H9 (cell line): ENCODE results near the gene DNER. TPM values are rescaled to one million over a fixed set of nuclear protein-coding genes. Genes with fewer than 3 reads are reported as not detected.

Source experiments
- DNase-seq: peaks from one replicate; pipeline ENCODE4 v3.0.0-alpha.2; 2017
- H2AFZ ChIP-seq: one replicate; pipeline ENCODE4 v1.6.1; 2013; ENCODE audit warnings: mild to moderate bottlenecking, low read length, control low read depth, moderate library complexity
- H2AK5ac ChIP-seq: 2 replicates; pipeline ENCODE4 v1.6.1; 2013; ENCODE audit warnings: low read length, control low read depth, mixed read lengths; ENCODE audit not compliant: insufficient read length
- H2BK120ac ChIP-seq: one replicate; pipeline ENCODE4 v1.6.1; 2013; ENCODE audit warnings: low read depth, mild to moderate bottlenecking, low read length, control low read depth, inconsistent platforms; ENCODE audit not compliant: poor library complexity, severe bottlenecking
- H2BK12ac ChIP-seq: 2 replicates; pipeline ENCODE4 v1.6.1; 2013; ENCODE audit warnings: low read length, control low read depth, mixed read lengths, low read depth; ENCODE audit not compliant: insufficient read length
- H2BK15ac ChIP-seq: 2 replicates; pipeline ENCODE4 v1.6.1; 2013; ENCODE audit warnings: low read depth, low read length, control low read depth
- H2BK20ac ChIP-seq: one replicate; pipeline ENCODE4 v1.6.1; 2013; ENCODE audit warnings: low read depth, mild to moderate bottlenecking, low read length, control low read depth, inconsistent platforms; ENCODE audit not compliant: poor library complexity, severe bottlenecking
- H2BK5ac ChIP-seq: 2 replicates; pipeline ENCODE4 v1.6.1; 2013; ENCODE audit warnings: low read length, control low read depth, mixed read lengths; ENCODE audit not compliant: insufficient read length
- H3K14ac ChIP-seq: 2 replicates; pipeline ENCODE4 v1.6.1; 2013; ENCODE audit warnings: low read length, control low read depth; ENCODE audit not compliant: insufficient read depth
- H3K18ac ChIP-seq: 2 replicates; pipeline ENCODE4 v1.6.1; 2013; ENCODE audit warnings: low read depth, mild to moderate bottlenecking, mixed read lengths, low read length, control low read depth; ENCODE audit not compliant: insufficient read length
- H3K23ac ChIP-seq: 2 replicates; pipeline ENCODE4 v1.6.1; 2013; ENCODE audit warnings: low read length, control low read depth, mixed read lengths, low read depth; ENCODE audit not compliant: insufficient read length
- H3K23me2 ChIP-seq: 2 replicates; pipeline ENCODE4 v1.6.1; 2013; ENCODE audit warnings: low read depth, mild to moderate bottlenecking, mixed read lengths, low read length, control low read depth; ENCODE audit not compliant: insufficient read length, poor library complexity, severe bottlenecking
- H3K27ac ChIP-seq: 2 replicates; pipeline ENCODE4 v1.5.1; 2013; ENCODE audit warnings: low read length, control low read depth, mixed read lengths, low read depth; ENCODE audit not compliant: insufficient read length
- H3K27me3 ChIP-seq: 2 replicates; pipeline ENCODE4 v1.6.1; 2013; ENCODE audit warnings: low read length, control low read depth, inconsistent platforms; ENCODE audit not compliant: insufficient read depth
- H3K4ac ChIP-seq: 2 replicates; pipeline ENCODE4 v1.6.1; 2013; ENCODE audit warnings: low read depth, mild to moderate bottlenecking, control low read depth, inconsistent platforms, low read length, moderate library complexity
- H3K4me1 ChIP-seq: 2 replicates; pipeline ENCODE4 v1.6.1; 2013; ENCODE audit warnings: low read length, control low read depth, inconsistent platforms; ENCODE audit not compliant: insufficient read depth
- H3K4me2 ChIP-seq: 2 replicates; pipeline ENCODE4 v1.6.1; 2013; ENCODE audit warnings: low read length, control low read depth, mixed read lengths; ENCODE audit not compliant: insufficient read length, insufficient read depth
- H3K56ac ChIP-seq: 2 replicates; pipeline ENCODE4 v1.6.1; 2013; ENCODE audit warnings: low read depth, mild to moderate bottlenecking, mixed read lengths, low read length, control low read depth; ENCODE audit not compliant: insufficient read length
- H3K79me1 ChIP-seq: 2 replicates; pipeline ENCODE4 v1.6.1; 2013; ENCODE audit warnings: low read depth, mild to moderate bottlenecking, moderate library complexity, low read length, control low read depth, inconsistent platforms; ENCODE audit not compliant: insufficient read depth, poor library complexity, severe bottlenecking
- H3K79me2 ChIP-seq: 2 replicates; pipeline ENCODE4 v1.6.1; 2013; ENCODE audit warnings: low read length, control low read depth, inconsistent platforms; ENCODE audit not compliant: insufficient read depth
- H3K9ac ChIP-seq: 2 replicates; pipeline ENCODE4 v1.6.1; 2013; ENCODE audit warnings: low read length, control low read depth, mixed read lengths; ENCODE audit not compliant: insufficient read length; ENCODE audit errors: extremely low read depth
- H3K9me3 ChIP-seq: one replicate; pipeline ENCODE4 v1.6.1; 2013; ENCODE audit warnings: low read depth, low read length, inconsistent platforms; ENCODE audit not compliant: control insufficient read depth
- H3T11ph ChIP-seq: one replicate; pipeline ENCODE4 v1.6.1; 2013; ENCODE audit warnings: mild to moderate bottlenecking, low read length, control low read depth, inconsistent platforms
- H4K20me1 ChIP-seq: one replicate; pipeline ENCODE4 v1.6.1; 2013; ENCODE audit not compliant: control insufficient read depth, insufficient read length, insufficient read depth
- H4K5ac ChIP-seq: 2 replicates; pipeline ENCODE4 v1.6.1; 2013; ENCODE audit warnings: low read depth, mild to moderate bottlenecking, mixed read lengths, low read length, control low read depth; ENCODE audit not compliant: insufficient read length
- H4K8ac ChIP-seq: replicated peaks from 2 replicates; pipeline ENCODE4 v1.6.1; 2013; ENCODE audit warnings: low read length, control low read depth, mixed read lengths, low read depth; ENCODE audit not compliant: insufficient read length
- H4K91ac ChIP-seq: 2 replicates; pipeline ENCODE4 v1.6.1; 2013; ENCODE audit warnings: low read depth, mild to moderate bottlenecking, moderate library complexity, mixed read lengths, low read length, control low read depth; ENCODE audit not compliant: insufficient read length
- H3K27ac Mint-ChIP-seq, 3 experiments: 2 replicates in 2 of 3; 3 replicates in 1 of 3; pipeline ENCODE4 v1.8.0; 2020 to 2021; ENCODE audit warnings: mixed read lengths in 3 of 3, mild to moderate bottlenecking in 1 of 3, moderate library complexity in 1 of 3
- H3K27me3 Mint-ChIP-seq: 2 replicates; pipeline ENCODE4 v1.8.0; 2021; ENCODE audit warnings: low read depth, mild to moderate bottlenecking, moderate library complexity, mixed read lengths
- H3K36me3 Mint-ChIP-seq, 3 experiments: 2 replicates in 2 of 3; 3 replicates in 1 of 3; pipeline ENCODE4 v1.8.0; 2020 to 2021; ENCODE audit warnings: low read depth in 3 of 3, mixed read lengths in 3 of 3; ENCODE audit not compliant: insufficient read depth in 1 of 3
- H3K4me1 Mint-ChIP-seq, 2 experiments: 2 replicates each; pipeline ENCODE4 v1.8.0; 2020; ENCODE audit warnings: mixed read lengths in 2 of 2
- H3K4me3 Mint-ChIP-seq, 2 experiments: 2 replicates in 1 of 2; 3 replicates in 1 of 2; pipeline ENCODE4 v1.8.0; 2020 to 2021; ENCODE audit warnings: mild to moderate bottlenecking in 2 of 2, mixed read lengths in 2 of 2, moderate library complexity in 1 of 2
- H3K9me3 Mint-ChIP-seq, 2 experiments: 2 replicates in 1 of 2; 3 replicates in 1 of 2; pipeline ENCODE4 v1.8.0; 2020; ENCODE audit warnings: mild to moderate bottlenecking in 2 of 2, mixed read lengths in 2 of 2, moderate library complexity in 1 of 2
- CTCF ChIP-seq: fragments of 200-600 bp; sonication (generic); conservative IDR thresholded peaks from 3 replicates; pipeline ENCODE4 v1.8.0; 2021; ENCODE audit warnings: antibody characterized with exemption, mild to moderate bottlenecking
- WGBS: extraction: QIAGEN DNeasy Blood & Tissue Kit; methylation state at CpG from one replicate; pipeline ENCODE4 v1.1.7; 2013; ENCODE audit warnings: missing lambda C conversion rate, low lambda C conversion rate, mixed read lengths; ENCODE audit not compliant: insufficient read length; ENCODE audit errors: extremely low coverage; 5-methylcytosine and 5-hydroxymethylcytosine counted together
- total RNA-seq: library from RNA; stranded (reverse); gene quantifications from 2 replicates; pipeline ENCODE4 v1.2.1, GENCODE V29; 2021

DNER gene
- total RNA-seq, 1 experiment from 2014 or later: 1.0 TPM

- no peaks in the 10 kb centered on the region for H4K20me1 ChIP-seq
- no CpG with 5 or more reads among the region's 4 CpGs for whole genome bisulfite sequencing
Measured at GRCh38 chr2:229393926-229394325, 320.4 kb downstream of the DNER start.

More at GRCh38 chr2:229393926-229394325, 320.4 kb downstream of the DNER start:
- H4K91ac ChIP-seq: no peak overlapping the region
- no peak overlapping the region for H3K56ac ChIP-seq
- H3K23ac ChIP-seq: no peak overlapping the region
- TF ChIP-seq CTCF: no peak
- no peaks in the 10 kb centered on the region for H3K79me1 ChIP-seq
- no peak overlapping the region for H4K8ac ChIP-seq
- no peak overlapping the region for H2BK15ac ChIP-seq
- no peak overlapping the region for H2AK5ac ChIP-seq
- H4K5ac ChIP-seq: no peak overlapping the region
- H3K4me2 ChIP-seq: no peak overlapping the region
- H3K14ac ChIP-seq: no peak overlapping the region
- H3K9me3 ChIP-seq: no peaks in the 10 kb centered on the region
- no peak overlapping the region for H3K27ac ChIP-seq
- peaks cover 9 to 14% of the 10 kb centered on the region in 2 experiments for H3K4me1 Mint-ChIP-seq
- no peaks in the 10 kb centered on the region for H3K23me2 ChIP-seq
- H3K36me3 Mint-ChIP-seq: peaks cover 10 to 30% (median 12%) of the 10 kb centered on the region in 3 experiments; a peak in 6 of 7 replicates
- H3K4me1 ChIP-seq: no peaks in the 10 kb centered on the region
- H3K4ac ChIP-seq: no peak overlapping the region
- no peaks in the 10 kb centered on the region for H3K79me2 ChIP-seq
- H2BK5ac ChIP-seq: no peak overlapping the region
- no peaks in the 10 kb centered on the region for H3K27me3 ChIP-seq
- peaks cover 24 to 36% of the 10 kb centered on the region in 2 experiments for H3K9me3 Mint-ChIP-seq
- no peak overlapping the region for H3K27ac Mint-ChIP-seq
- no peak overlapping the region for H2BK120ac ChIP-seq
- H3K4me3 Mint-ChIP-seq: no peak overlapping the region
- no peaks in the 10 kb centered on the region for H3K27me3 Mint-ChIP-seq
- no peak overlapping the region for H2BK20ac ChIP-seq
- H2AFZ ChIP-seq: no peak overlapping the region
- no peak overlapping the region for H2BK12ac ChIP-seq
- H3K18ac ChIP-seq: no peak overlapping the region
- no peak overlapping the region for H3T11ph ChIP-seq
- DNase-seq: no peak
- no peak overlapping the region for H3K9ac ChIP-seq
